Testis (tissue), 2 donors: ENCODE results near the gene COL25A1.

Experiments used
- POLR2A ChIP-seq: fragments of 450-650 bp; IDR thresholded peaks from one replicate; pipeline ENCODE4 v1.6.1; 2017; ENCODE audit warnings: antibody characterized with exemption, mild to moderate bottlenecking, moderate library complexity
- TF ChIP-seq, protein P1 (sequence below), 3 experiments: fragments of 450-650 bp in 2 of 3; fragments of 200-600 bp in 1 of 3; sonication (generic) in 1 of 3; IDR thresholded peaks; one replicate each; pipeline ENCODE4 v1.5.1; 2016 to 2019; ENCODE audit warnings: antibody characterized with exemption in 3 of 3, mild to moderate bottlenecking in 2 of 3, moderate library complexity in 1 of 3

- TF ChIP-seq POLR2A = no peak
- TF ChIP-seq, protein P1, sequence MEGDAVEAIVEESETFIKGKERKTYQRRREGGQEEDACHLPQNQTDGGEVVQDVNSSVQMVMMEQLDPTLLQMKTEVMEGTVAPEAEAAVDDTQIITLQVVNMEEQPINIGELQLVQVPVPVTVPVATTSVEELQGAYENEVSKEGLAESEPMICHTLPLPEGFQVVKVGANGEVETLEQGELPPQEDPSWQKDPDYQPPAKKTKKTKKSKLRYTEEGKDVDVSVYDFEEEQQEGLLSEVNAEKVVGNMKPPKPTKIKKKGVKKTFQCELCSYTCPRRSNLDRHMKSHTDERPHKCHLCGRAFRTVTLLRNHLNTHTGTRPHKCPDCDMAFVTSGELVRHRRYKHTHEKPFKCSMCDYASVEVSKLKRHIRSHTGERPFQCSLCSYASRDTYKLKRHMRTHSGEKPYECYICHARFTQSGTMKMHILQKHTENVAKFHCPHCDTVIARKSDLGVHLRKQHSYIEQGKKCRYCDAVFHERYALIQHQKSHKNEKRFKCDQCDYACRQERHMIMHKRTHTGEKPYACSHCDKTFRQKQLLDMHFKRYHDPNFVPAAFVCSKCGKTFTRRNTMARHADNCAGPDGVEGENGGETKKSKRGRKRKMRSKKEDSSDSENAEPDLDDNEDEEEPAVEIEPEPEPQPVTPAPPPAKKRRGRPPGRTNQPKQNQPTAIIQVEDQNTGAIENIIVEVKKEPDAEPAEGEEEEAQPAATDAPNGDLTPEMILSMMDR (IDR thresholded peaks at IDR 0.05) = no peak
These were observed 298.0 kb downstream of the COL25A1 start for GRCh38 chr4:109004418-109004817.
